Motor neuron (in vitro differentiated cells): ENCODE data around the gene NMBR. TPM values are rescaled to one million over a fixed set of nuclear protein-coding genes. Genes with fewer than 3 reads are reported as not detected.
"Not testable (repeated sequence)": the region's sequence is repeated elsewhere in the genome, so short reads cannot be mapped to it uniquely, and the experiment has no call there.

ENCODE experiments used
- ATAC-seq, 8 experiments: fragments of 200-7000 bp; cut with Tn5 transposase; replicated peaks in 6 of 8; 2 replicates each; pipeline ENCODE4 v1.8.0; 2021; ENCODE audit warnings: mild to moderate bottlenecking in 8 of 8, moderate library complexity in 8 of 8
- H3K27ac ChIP-seq, 2 donors: fragments of 250-450 bp; sonication (Bioruptor Pico); 2 replicates each; pipeline ENCODE4 v1.9.0; 2021; ENCODE audit warnings: antibody characterized with exemption in 2 of 2, mild to moderate bottlenecking in 2 of 2, moderate library complexity in 1 of 2
- H3K4me1 ChIP-seq, 2 donors: fragments of 250-450 bp; sonication (Bioruptor Pico); replicated peaks in 1 of 2; 2 replicates each; pipeline ENCODE4 v1.6.1; 2021; ENCODE audit warnings: antibody characterized with exemption in 2 of 2, mild to moderate bottlenecking in 2 of 2, moderate library complexity in 1 of 2
- H3K4me3 ChIP-seq, 5 donors: fragments of 250-450 bp; sonication (Bioruptor Pico); 2 replicates each; pipeline ENCODE4 v1.9.0; 2021; ENCODE audit warnings: antibody characterized with exemption in 5 of 5, mild to moderate bottlenecking in 5 of 5, moderate library complexity in 4 of 5
- WGBS, 10 experiments: fragments of 450-650 bp; shearing (Covaris generic); methylation state at CpG; one replicate each; pipeline ENCODE4 v1.0.0; 2022; 5-methylcytosine and 5-hydroxymethylcytosine counted together
- in situ Hi-C, 9 experiments: fragments of 400-800 bp; cut with MboI; loops; one replicate each; pipeline ENCODE4 v1.15.0; 2021; ENCODE audit warnings: low sequenced_read_pairs in 9 of 9, low pct_unique_long_range_greater_than_20kb in 2 of 9; ENCODE audit not compliant: unreplicated experiment in 9 of 9
- total RNA-seq, 8 experiments: library from RNA; unstranded; fragments of 300-600 nt; gene quantifications; 2 replicates each; pipeline versions ENCODE4 v1.2.3 to v1.2.4, GENCODE V29; 2022

NMBR gene
- total RNA-seq, 8 experiments from 2014 or later = 0.14 to 1.7 (median 0.43) TPM; not detected in 5

DNA sequence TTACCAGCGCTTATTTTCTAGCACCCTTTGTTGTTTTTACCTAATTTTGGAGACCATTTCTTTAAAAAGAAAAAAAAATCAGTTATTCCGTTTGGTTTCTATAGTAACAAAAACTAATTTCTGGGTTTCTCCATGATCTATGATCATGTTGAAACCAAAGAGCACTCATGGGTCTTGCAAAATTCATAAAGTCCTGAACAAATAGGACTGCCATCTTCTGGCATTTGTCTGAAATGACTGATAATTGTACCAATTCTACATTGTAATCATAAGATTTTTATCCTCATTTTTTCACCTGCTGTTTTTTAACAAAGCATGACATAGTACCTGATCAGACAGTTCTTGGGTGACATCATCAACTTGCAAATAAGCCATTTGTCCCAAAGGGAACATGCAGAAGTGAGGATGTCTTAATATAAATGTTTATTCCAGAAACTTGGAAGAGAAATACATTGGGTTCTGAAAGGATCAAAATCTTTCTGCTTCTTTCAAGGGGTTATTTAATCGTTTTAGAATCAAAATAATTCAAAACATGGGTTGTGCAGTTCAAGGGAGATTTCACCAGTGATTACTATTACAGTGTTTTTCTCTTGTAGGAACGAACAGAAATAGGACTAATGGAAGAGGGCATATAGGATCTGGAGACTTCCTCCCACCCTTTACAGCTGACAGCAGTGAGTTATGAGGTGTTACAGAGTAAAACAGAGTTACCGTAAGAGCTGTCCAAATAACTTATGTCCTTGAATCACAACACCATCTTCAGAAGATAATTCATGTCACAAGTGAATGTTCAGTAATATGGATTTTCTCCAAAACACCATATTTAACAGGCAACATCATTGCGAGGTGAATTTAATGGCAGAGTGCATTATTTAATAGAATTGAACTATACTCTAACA lies 101.3 kb downstream of the NMBR start:
- WGBS, 10 experiments = 0 to 90% (median 40%) methylated on average over 1 to 6 of the region's 6 CpGs
- ATAC-seq = peak in 7 of 8 experiments; percentile 53 to 95 (median 80)

DNA sequence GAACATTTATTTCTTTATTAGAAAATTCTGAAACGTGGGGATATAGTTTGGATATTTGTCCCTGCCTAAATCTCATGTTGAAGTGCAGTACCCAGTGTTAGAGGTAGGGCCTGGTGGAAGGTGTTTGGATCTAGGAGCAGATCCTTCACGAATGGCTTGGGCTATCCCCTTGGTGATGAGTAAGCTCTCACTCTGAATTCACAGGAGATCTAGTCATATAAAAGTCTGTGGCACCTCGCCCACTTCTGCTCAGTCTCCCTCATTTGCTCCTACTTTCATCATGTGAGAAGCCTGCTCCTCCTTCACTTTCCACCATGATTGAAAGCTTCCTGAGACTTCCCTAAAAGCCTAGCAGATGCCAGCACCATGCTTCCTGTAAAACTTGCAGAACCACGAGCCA lies 111.0 kb downstream of the NMBR start:
- no peak for ATAC-seq
- in situ Hi-C loops = no loop called here
- H3K4me3 ChIP-seq = no peak overlapping the region
- no peak overlapping the region for H3K27ac ChIP-seq
- WGBS, 10 experiments = 29 to 100% (median 81%) methylated on average over 1 to 4 of the region's 4 CpGs; no CpG with 5 or more reads in 2 of the 10 experiments
- H3K4me1 ChIP-seq = no peaks in the 10 kb centered on the region

More for the DNA sequence above, 101.3 kb downstream of the NMBR start:
- H3K4me3 ChIP-seq = peak overlapping the region in 1 of 5 donors; percentile 0
- H3K4me1 ChIP-seq = peaks cover 0 to 10% of the 10 kb centered on the region in 2 donors
- no peak overlapping the region for H3K27ac ChIP-seq
- in situ Hi-C loops = no loop called here

DNA sequence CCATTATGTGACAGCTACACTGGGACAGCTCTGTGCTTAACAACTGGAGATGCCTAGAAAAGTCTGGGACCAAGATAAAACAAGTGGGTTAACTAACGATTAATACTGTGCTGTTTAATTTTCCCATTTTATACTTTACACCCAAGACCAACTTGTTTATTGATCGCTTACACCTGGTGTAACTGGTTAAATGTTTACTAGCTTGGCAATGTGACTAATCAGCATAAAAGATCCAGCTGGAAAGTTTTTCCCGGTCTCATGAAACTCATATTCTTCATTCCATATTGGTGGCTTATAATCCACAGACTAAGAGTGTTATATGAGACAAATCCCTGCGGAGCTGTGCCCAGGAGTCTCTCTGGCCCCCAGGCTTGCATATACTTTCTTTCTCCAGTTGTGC lies 115.9 kb downstream of the NMBR start:
- 61 to 100% (median 87%) methylated on average over 1 to 4 of the region's 4 CpGs for WGBS, 10 experiments
- in situ Hi-C loops = no loop called here
- Histone ChIP-seq H3K27ac (no peak overlapping the region), H3K4me3 (no peak overlapping the region), H3K4me1 (no peaks in the 10 kb centered on the region)
- ATAC-seq = no peak

DNA sequence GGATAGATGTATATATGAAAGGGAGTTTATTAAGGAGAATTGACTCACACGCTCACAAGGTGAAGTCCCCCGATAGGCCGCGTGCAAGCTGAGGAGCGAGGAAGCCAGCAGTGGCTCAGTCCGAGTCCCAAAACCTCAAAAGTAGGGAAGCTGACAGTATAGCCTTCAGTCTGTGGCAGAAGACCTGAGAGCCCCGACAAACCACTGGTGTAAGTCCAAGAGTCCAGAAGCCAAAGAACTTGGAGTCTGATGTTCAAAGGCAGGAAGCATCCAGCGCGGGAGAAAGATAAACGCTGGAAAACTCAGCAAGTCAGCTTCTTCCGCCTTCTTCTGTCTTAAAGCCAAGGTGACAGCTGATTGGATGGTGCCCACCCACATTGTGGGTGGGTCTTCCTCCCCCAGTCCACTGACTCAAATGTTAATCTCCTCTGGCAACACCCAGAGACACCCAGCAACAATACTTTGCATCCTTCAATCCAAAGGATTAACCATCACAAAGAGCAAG lies 116.8 kb downstream of the NMBR start:
- H3K4me3 ChIP-seq = peak overlapping the region in 1 of 5 donors; percentile 36
- H3K4me1 ChIP-seq = no peaks in the 10 kb centered on the region
- no peak overlapping the region for H3K27ac ChIP-seq
- 40 to 100% (median 87%) methylated on average over 1 to 11 of the region's 11 CpGs; no CpG with 5 or more reads in 2 of the 10 experiments for WGBS, 10 experiments
- in situ Hi-C loops = no loop called here
- peak in 4 of 8 experiments; percentile 33 to 97 (median 76) for ATAC-seq

DNA sequence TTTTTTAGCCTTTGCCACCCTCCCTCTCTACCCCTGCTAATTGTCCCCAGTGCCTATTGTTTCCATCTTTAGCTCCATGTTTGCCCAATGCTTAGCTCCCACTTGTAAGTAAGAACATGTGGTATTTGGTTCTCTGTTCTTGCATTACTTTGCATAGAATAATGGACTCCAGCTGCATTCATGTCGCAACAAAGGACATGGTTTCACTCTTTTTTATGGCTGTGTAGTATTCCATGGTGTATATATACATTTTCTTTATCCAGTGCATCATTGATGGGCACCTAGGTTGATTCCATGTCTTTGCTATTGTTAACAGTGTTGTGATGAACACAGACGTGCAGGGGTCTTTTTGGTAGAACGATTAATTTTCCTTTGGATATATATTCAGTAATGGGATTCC lies 118.4 kb downstream of the NMBR start:
- ATAC-seq = no peak
- Histone ChIP-seq H3K4me3 (no peak overlapping the region), H3K27ac (no peak overlapping the region), H3K4me1 (no peaks in the 10 kb centered on the region)
- WGBS, 10 experiments = 80 to 100% (median 96%) methylated on average over 1 to 3 of the region's 3 CpGs; no CpG with 5 or more reads in 4 of the 10 experiments
- in situ Hi-C loops = no loop called here

DNA sequence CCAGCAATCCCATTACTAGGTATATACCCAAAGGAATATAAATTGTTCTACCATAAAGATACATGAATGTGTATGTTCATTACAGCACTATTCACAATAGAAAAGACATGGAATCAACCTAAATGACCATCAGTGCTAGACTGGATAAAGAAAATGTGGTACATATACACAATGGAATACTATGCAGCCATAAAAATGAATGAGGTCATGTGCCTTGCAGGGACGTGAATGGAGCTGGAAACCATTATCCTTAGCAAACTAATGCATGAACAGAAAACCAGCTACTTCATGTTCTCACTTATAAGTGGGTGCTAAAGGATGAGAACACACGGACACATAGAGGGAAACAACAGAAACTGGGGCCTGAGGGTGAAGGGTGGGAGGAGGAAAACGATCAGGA lies 119.1 kb downstream of the NMBR start:
- H3K27ac ChIP-seq, in situ Hi-C loops, H3K4me1 ChIP-seq, H3K4me3 ChIP-seq, ATAC-seq: not testable (repeated sequence)
- WGBS, 10 experiments = 69 to 100% (median 81%) methylated on average over 1 to 3 of the region's 3 CpGs

DNA sequence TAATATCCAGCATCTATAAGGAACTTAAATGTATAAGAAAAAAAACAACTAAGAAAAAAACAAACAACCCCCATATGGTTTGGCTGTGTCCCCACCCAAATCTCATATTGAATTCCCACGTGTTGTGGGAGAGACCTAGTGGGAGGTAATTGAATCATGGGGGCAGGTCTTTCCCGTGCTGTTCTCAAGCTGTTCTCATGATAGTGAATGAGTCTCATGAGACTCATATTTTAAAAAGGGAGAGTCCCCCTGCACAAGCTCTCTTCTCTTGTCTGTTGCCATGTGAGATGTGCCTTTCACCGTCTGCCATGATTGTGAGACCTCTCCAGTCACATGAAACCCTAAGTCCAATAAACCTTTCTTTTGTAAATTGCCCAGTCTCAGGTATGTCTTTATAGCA lies 119.8 kb downstream of the NMBR start:
- no peak for ATAC-seq
- 15 to 100% (median 86%) methylated on average over 1 to 3 of the region's 3 CpGs; no CpG with 5 or more reads in 2 of the 10 experiments for WGBS, 10 experiments
- Histone ChIP-seq H3K27ac (no peak overlapping the region), H3K4me3 (no peak overlapping the region), H3K4me1 (no peaks in the 10 kb centered on the region)
- in situ Hi-C loops = no loop called here

DNA sequence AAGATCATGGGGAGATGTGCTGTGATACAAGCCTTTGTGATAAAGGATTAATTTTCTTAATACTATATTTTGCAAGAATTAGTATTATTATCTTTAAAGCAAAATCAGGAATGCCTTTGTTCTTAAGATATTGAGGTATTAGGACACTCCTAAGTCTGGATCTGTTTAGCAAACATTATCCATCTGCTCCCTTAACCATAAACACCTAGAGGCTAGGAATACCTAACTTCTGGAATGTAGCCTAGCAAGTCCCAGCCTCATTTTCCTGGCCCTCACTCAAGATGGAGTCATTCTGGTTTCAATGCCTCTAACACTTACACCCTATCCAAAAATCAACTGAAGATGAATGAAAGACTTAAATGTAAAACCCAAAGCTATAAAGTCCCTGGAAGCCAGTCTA lies 120.5 kb downstream of the NMBR start:
- no peaks in the 10 kb centered on the region for H3K4me1 ChIP-seq
- H3K4me3 ChIP-seq = no peak overlapping the region
- no peak overlapping the region for H3K27ac ChIP-seq
- ATAC-seq = no peak
- in situ Hi-C loops = no loop called here

Other genes starting within 250 kb of the NMBR start
- not detected for gene GJE1, start 14.2 kb downstream of the NMBR start, total RNA-seq
- 10 to 100 TPM; 49.3 to 78.3 (median 57.4) TPM for gene VTA1, start 141 bp upstream of the NMBR start, total RNA-seq
- gene ADGRG6, start 154.9 kb upstream of the NMBR start, total RNA-seq = under 1 TPM; 0.07 to 0.71 (median 0.53) TPM